H1 (cell line): ENCODE measurements around the gene SLC19A3. TPM values are rescaled to one million over a fixed set of nuclear protein-coding genes. Genes with fewer than 3 reads are reported as not detected.

Experiments used
- CTCF ChIA-PET: fragments of 300-600 bp; sonication (Branson Sonifier 250); formaldehyde crosslinking; loops from one replicate; lab custom pipeline; 2021; ENCODE audit not compliant: partially characterized antibody; lab: Charles Lee
- POLR2A ChIA-PET: fragments of 300-600 bp; sonication (Branson Sonifier 250); formaldehyde crosslinking; loops from one replicate; lab custom pipeline; 2021; ENCODE audit warnings: inconsistent platforms; ENCODE audit not compliant: partially characterized antibody; lab: Charles Lee
- DNase-seq, 2 experiments: peaks; one replicate each; pipeline versions ENCODE4 v3.0.0 to v3.0.0-alpha.2; 2010 to 2022; ENCODE audit warnings: low spot score in 2 of 2, low read depth in 1 of 2, mixed read lengths in 1 of 2
- FAIRE-seq: peaks from 2 replicates; lab custom pipeline; 2011; peaks lifted over from hg19 to GRCh38; lab: Jason Lieb, UNC
- H2AFZ ChIP-seq: 2 replicates; pipeline ENCODE4 v1.8.1; 2012; ENCODE audit warnings: low read length, inconsistent platforms
- H2AK5ac ChIP-seq: 2 replicates; pipeline ENCODE4 v1.6.1; 2013; ENCODE audit warnings: low read depth, low read length
- H2BK120ac ChIP-seq: replicated peaks from 2 replicates; pipeline ENCODE3; 2013; ENCODE audit warnings: low read depth, low read length, inconsistent platforms
- H2BK12ac ChIP-seq: 2 replicates; pipeline ENCODE4 v1.6.1; 2013; ENCODE audit warnings: low read depth, low read length
- H2BK15ac ChIP-seq: 2 replicates; pipeline ENCODE4 v1.6.1; 2013; ENCODE audit warnings: low read length
- H2BK20ac ChIP-seq: 2 replicates; pipeline ENCODE4 v1.6.1; 2013; ENCODE audit warnings: low read length
- H2BK5ac ChIP-seq: 2 replicates; pipeline ENCODE4 v1.6.1; 2013; ENCODE audit warnings: low read depth, low read length
- H3K14ac ChIP-seq: 2 replicates; pipeline ENCODE4 v1.6.1; 2013; ENCODE audit warnings: inconsistent platforms; ENCODE audit not compliant: insufficient read length
- H3K18ac ChIP-seq: 2 replicates; pipeline ENCODE4 v1.6.1; 2013; ENCODE audit warnings: low read length; ENCODE audit errors: extremely low read depth
- H3K23ac ChIP-seq: 2 replicates; pipeline ENCODE4 v1.6.1; 2013; ENCODE audit warnings: inconsistent platforms; ENCODE audit not compliant: insufficient read length
- H3K23me2 ChIP-seq: 2 replicates; pipeline ENCODE4 v1.6.1; 2013; ENCODE audit warnings: low read depth, low read length
- H3K27ac ChIP-seq: 2 replicates; pipeline ENCODE4 v1.6.1; 2011; ENCODE audit warnings: low read depth, low read length, inconsistent platforms
- H3K27me3 ChIP-seq, 4 experiments: replicated peaks in 1 of 4; 1 replicate in 1 of 4; 2 replicates in 3 of 4; pipeline versions ENCODE4 v1.6.1 to v1.8.1; 2011 to 2013; ENCODE audit warnings: low read length in 3 of 4, mild to moderate bottlenecking in 3 of 4, inconsistent platforms in 2 of 4, mixed read lengths in 2 of 4, moderate library complexity in 1 of 4; ENCODE audit not compliant: control insufficient read depth in 3 of 4, insufficient read depth in 3 of 4; ENCODE audit errors: extremely low read depth in 1 of 4
- H3K36me3 ChIP-seq, 4 experiments: 2 replicates each; pipeline versions ENCODE4 v1.6.1 to v1.8.1; 2011 to 2013; ENCODE audit warnings: mild to moderate bottlenecking in 4 of 4, low read length in 3 of 4, moderate library complexity in 2 of 4, control low read depth in 1 of 4, inconsistent platforms in 1 of 4; ENCODE audit not compliant: insufficient read depth in 4 of 4, control insufficient read depth in 2 of 4
- H3K4ac ChIP-seq: replicated peaks from 2 replicates; pipeline ENCODE3; 2013; ENCODE audit warnings: low read length, low read depth, mixed read lengths, inconsistent platforms; ENCODE audit not compliant: insufficient read length
- H3K4me1 ChIP-seq, 4 experiments: replicated peaks in 1 of 4; 1 replicate in 1 of 4; 2 replicates in 3 of 4; pipeline versions ENCODE4 v1.6.1 to v1.8.1; 2011 to 2013; ENCODE audit warnings: low read length in 3 of 4, inconsistent platforms in 2 of 4, mixed read lengths in 1 of 4; ENCODE audit not compliant: insufficient read depth in 4 of 4, control insufficient read depth in 3 of 4
- H3K4me2 ChIP-seq, 2 experiments: 2 replicates each; pipeline versions ENCODE4 v1.6.1 to v1.8.1; 2011 to 2013; ENCODE audit warnings: low read depth in 2 of 2, low read length in 2 of 2, control low read depth in 1 of 2, inconsistent platforms in 1 of 2, mild to moderate bottlenecking in 1 of 2; ENCODE audit not compliant: insufficient read depth in 1 of 2
- H3K4me3 ChIP-seq, 4 experiments: fragments of 200-600, 300-600 bp in 1 of 4; sonication (generic), shearing (Covaris generic), sonication (Bioruptor Twin) in 1 of 4; 2 replicates each; pipeline versions ENCODE4 v1.5.1 to v1.8.1; 2011 to 2016; ENCODE audit warnings: low read length in 4 of 4, low read depth in 3 of 4, control low read depth in 2 of 4, inconsistent platforms in 2 of 4, mild to moderate bottlenecking in 2 of 4, mixed read lengths in 1 of 4, moderate library complexity in 1 of 4; ENCODE audit not compliant: insufficient read depth in 2 of 4; ENCODE audit errors: extremely low read depth in 1 of 4
- H3K56ac ChIP-seq: replicated peaks from 2 replicates; pipeline ENCODE3; 2013; ENCODE audit warnings: low read depth, mild to moderate bottlenecking, mixed read lengths, low read length, inconsistent platforms; ENCODE audit not compliant: insufficient read length
- H3K79me1 ChIP-seq: 2 replicates; pipeline ENCODE4 v1.6.1; 2013; ENCODE audit warnings: low read depth, low read length, control low read depth
- H3K79me2 ChIP-seq, 2 experiments: 2 replicates each; pipeline versions ENCODE4 v1.6.1 to v1.8.1; 2012 to 2013; ENCODE audit warnings: low read length in 2 of 2, mild to moderate bottlenecking in 2 of 2, inconsistent platforms in 1 of 2; ENCODE audit not compliant: insufficient read depth in 2 of 2, control insufficient read depth in 1 of 2
- H3K9ac ChIP-seq, 4 experiments: replicated peaks in 1 of 4; 1 replicate in 1 of 4; 2 replicates in 3 of 4; pipeline versions ENCODE4 v1.6.1 to v1.8.1; 2011 to 2013; ENCODE audit warnings: low read depth in 3 of 4, low read length in 3 of 4, control low read depth in 2 of 4, mild to moderate bottlenecking in 2 of 4, moderate library complexity in 2 of 4, inconsistent platforms in 1 of 4; ENCODE audit errors: extremely low read depth in 1 of 4
- H3K9me3 ChIP-seq, 2 experiments: 2 replicates each; pipeline versions ENCODE4 v1.6.1 to v1.8.1; 2012 to 2013; ENCODE audit warnings: mild to moderate bottlenecking in 2 of 2, moderate library complexity in 2 of 2, control low read depth in 1 of 2, inconsistent platforms in 1 of 2, low read depth in 1 of 2, low read length in 1 of 2, mixed read lengths in 1 of 2; ENCODE audit not compliant: insufficient read depth in 2 of 2
- H4K20me1 ChIP-seq, 2 experiments: replicated peaks in 1 of 2; 2 replicates each; pipeline versions ENCODE3 to v1.8.1; 2011 to 2013; ENCODE audit warnings: inconsistent platforms in 2 of 2, low read length in 2 of 2, mild to moderate bottlenecking in 1 of 2; ENCODE audit not compliant: insufficient read depth in 2 of 2, control insufficient read depth in 1 of 2
- H4K5ac ChIP-seq: 2 replicates; pipeline ENCODE4 v1.6.1; 2013; ENCODE audit warnings: low read length, low read depth, mixed read lengths, inconsistent platforms; ENCODE audit not compliant: insufficient read length
- H4K8ac ChIP-seq: 2 replicates; pipeline ENCODE4 v1.8.0; 2013; ENCODE audit warnings: mild to moderate bottlenecking, moderate library complexity, low read length, inconsistent platforms; ENCODE audit not compliant: insufficient read depth; ENCODE audit errors: extremely low read depth
- H4K91ac ChIP-seq: replicated peaks from 2 replicates; pipeline ENCODE3; 2013; ENCODE audit warnings: low read length, mixed read lengths, inconsistent platforms; ENCODE audit not compliant: insufficient read length
- BRCA1 ChIP-seq: IDR thresholded peaks from 2 replicates; pipeline ENCODE4 v1.6.1; 2012; ENCODE audit warnings: low read depth, low read length, improper control_type of control experiment
- CEBPB ChIP-seq: IDR thresholded peaks from 2 replicates; pipeline ENCODE4 v1.6.1; 2012; ENCODE audit warnings: low read depth, low read length
- SIX5 ChIP-seq: IDR thresholded peaks from 2 replicates; pipeline ENCODE4 v1.6.1; 2011; ENCODE audit warnings: mild to moderate bottlenecking, low read depth, low read length
- TEAD4 ChIP-seq: IDR thresholded peaks from 2 replicates; pipeline ENCODE4 v1.6.1; 2012; ENCODE audit warnings: low read depth, low read length, inconsistent platforms, mixed read lengths
- ZNF274 ChIP-seq: IDR thresholded peaks from 2 replicates; pipeline ENCODE4 v1.7.0; 2012; ENCODE audit warnings: low read length, borderline replicate concordance; ENCODE audit errors: extremely low read depth
- WGBS, 2 experiments: shearing (Covaris generic) in 1 of 2; methylation state at CpG; one replicate each; pipeline versions ENCODE4 v1.1.6 to v1.1.7; 2013 to 2015; ENCODE audit warnings: low lambda C conversion rate in 2 of 2, mixed read lengths in 2 of 2, inconsistent platforms in 1 of 2, low coverage in 1 of 2, missing lambda C conversion rate in 1 of 2; ENCODE audit not compliant: insufficient replicate concordance in 2 of 2, insufficient coverage in 1 of 2, insufficient read length in 1 of 2; ENCODE audit errors: extremely low coverage in 1 of 2, missing lambda C conversion rate in 1 of 2; 5-methylcytosine and 5-hydroxymethylcytosine counted together
- polyA plus RNA-seq, 7 experiments: library from polyadenylated mRNA; depleted of rRNA in 3 of 7; stranded (reverse) in 5 of 7; unstranded in 2 of 7; fragments of >200 nt in 5 of 7; fragments of 200-250 nt in 2 of 7; gene quantifications; 1 replicate in 5 of 7; 2 replicates in 1 of 7; 4 replicates in 1 of 7; pipeline versions ENCODE4 v1.2.1 to v1.2.3, GENCODE V29; 2011 to 2013; ENCODE audit warnings: missing spikeins in 2 of 7, mixed read lengths in 2 of 7
- total RNA-seq: library from RNA; stranded (reverse); fragmentation: NEBNext Ultra II Directional; extraction: Animal tissue kit (Norgen Biotek cat#: 25700); gene quantifications from 2 replicates; pipeline ENCODE4 v1.2.1, GENCODE V29; 2021

The SLC19A3 gene
- total and polyA plus RNA-seq, 2 of the 8 experiments (the other 6 are each of a cell fraction or from before 2014, with no cell fraction given), result 7.0 to 9.8 TPM

DNA sequence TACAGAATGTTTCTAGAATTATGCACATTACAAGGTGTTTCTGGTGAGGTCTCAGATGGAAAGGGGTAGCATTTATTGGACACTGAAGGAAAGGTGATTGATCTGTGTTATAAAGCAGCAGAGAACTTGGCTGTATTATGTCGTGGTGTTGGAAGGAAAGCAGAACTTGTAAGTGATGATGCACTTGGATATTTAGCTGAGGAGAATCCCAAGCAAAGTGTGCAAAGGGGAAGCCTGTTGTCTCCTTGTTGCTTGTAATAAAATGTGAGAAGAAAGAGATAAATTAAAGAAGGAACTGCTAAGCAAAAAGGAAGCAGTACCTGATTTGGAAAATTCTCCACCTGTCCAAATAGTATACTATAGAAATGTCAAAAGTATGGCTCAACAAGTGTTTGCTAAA is 63.4 kb downstream of the SLC19A3 start:
- Histone ChIP-seq H4K20me1 (no peaks in the 10 kb centered on the region), H3K18ac (no peak overlapping the region), H3K23me2 (no peaks in the 10 kb centered on the region), H3K4me3 (no peak overlapping the region), H3K14ac (no peak overlapping the region), H2AFZ (no peak overlapping the region), H4K5ac (no peak overlapping the region), H3K27me3 (no peaks in the 10 kb centered on the region), H3K9me3 (no peaks in the 10 kb centered on the region), H3K4ac (no peak overlapping the region), H4K91ac (no peak overlapping the region), H3K27ac (no peak overlapping the region), H3K4me1 (no peaks in the 10 kb centered on the region), H3K23ac (no peak overlapping the region), H3K79me1 (no peaks in the 10 kb centered on the region), H3K79me2 (no peaks in the 10 kb centered on the region), H3K56ac (no peak overlapping the region), H2BK12ac (no peak overlapping the region), H2BK120ac (no peak overlapping the region), H3K4me2 (no peak overlapping the region), H3K9ac (no peak overlapping the region), H2BK15ac (no peak overlapping the region), H2AK5ac (no peak overlapping the region), H2BK5ac (no peak overlapping the region), H3K36me3 (no peaks in the 10 kb centered on the region), H4K8ac (no peak overlapping the region), H2BK20ac (no peak overlapping the region)
- DNase-seq, result no peak
- FAIRE-seq, result no peak
- POLR2A ChIA-PET, result no interaction called here
- CTCF ChIA-PET, result interaction anchor here (0.6 to 2.0 kb wide), 2 partner anchors 112 to 262 kb away, joined by 3 to 9 read pairs; no protein-coding TSS in a partner anchor
- 100% methylated on average over 1 of the region's 1 CpG; no CpG with 5 or more reads in 1 of the 2 experiments for WGBS, 2 experiments
- TF ChIP-seq ZNF274, result no peak
- TF ChIP-seq BRCA1, result no peak
- TF ChIP-seq SIX5, result no peak
- no peak for TF ChIP-seq TEAD4
- TF ChIP-seq CEBPB, result no peak
- TF ChIP-seq, all 59 proteins: peak for 0
